ENCODE measurements around the gene LRRC3B.

Gene LRRC3B

DNA sequence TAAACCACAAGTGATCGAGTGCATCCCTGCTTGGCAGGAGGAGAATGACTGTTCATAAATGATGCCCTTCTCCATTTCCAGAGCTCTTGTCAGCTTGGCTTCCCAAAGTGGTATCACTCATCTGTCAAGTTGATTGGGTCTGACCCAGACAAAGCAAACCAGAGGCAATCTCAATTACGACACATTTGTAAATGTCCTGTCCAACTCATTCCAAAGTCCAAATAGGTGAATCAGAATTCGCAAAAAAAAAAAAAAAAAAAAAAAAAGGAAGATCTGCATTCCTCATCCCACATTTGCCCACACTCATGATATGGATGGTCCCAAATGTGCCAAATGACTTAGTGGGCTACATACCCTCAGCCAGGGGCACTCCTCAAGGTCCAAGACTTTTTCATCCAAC is 91.9 kb downstream of the LRRC3B start:
- DNase-seq: no peak

DNA sequence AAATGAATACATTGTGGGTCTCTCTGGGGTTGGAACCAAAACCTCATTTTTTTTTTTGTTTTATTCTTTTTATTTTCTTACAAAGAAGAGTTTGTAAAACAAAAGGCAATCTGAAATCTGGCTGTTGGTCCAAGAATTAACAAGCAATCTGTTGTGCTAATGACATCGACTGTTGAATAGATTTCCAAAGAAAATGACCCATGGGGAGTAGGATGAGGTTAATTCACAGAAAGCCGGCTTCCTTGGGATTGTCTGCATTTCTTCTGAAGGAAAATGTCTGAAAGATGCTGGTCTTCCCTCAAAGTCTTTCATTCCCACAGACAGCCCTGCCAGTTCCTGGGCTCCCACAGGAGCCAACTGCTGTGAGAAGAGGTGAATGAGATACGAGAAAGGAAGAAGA is 92.9 kb downstream of the LRRC3B start:
- DNase-seq: no peak

DNA sequence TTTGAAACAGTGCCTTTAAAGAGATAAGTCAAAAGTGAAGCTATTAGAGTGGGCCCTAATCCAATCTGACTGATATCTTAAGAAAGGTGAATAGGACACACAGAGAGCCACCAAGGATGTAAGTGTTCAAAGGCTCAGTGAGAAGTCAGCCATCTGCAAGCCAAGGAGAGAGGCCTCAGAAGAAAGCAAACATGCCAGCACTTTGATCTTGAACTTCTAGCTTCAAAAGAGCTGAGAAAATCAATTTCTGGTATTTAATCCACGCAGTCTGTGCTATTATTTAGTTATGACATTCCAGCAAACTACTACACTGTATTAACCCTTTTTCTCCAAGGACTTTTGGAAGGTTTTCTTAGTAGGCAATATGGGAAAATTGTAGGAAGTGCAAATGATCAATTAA is 95.7 kb downstream of the LRRC3B start:
- DNase-seq: no peak

DNA sequence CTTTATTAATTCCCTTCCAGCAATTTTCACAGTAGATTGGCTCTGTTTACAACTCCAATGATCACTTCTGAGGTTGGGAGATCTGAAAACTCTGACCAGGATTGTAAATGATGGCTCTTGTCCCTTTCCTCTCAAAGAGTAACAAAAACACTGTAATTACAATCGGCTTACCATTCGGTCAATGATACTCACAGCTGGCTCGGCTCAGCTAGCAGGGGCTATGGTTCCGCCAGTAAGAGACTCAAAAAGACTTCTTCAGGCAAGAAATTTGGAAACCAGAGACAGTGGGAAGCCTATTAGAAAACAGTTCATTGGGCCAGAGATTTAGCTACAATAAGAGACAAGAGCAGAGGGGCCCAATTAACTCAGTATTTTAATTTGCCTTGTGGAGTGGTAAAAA is 96.6 kb downstream of the LRRC3B start:
- no peak for DNase-seq

DNA sequence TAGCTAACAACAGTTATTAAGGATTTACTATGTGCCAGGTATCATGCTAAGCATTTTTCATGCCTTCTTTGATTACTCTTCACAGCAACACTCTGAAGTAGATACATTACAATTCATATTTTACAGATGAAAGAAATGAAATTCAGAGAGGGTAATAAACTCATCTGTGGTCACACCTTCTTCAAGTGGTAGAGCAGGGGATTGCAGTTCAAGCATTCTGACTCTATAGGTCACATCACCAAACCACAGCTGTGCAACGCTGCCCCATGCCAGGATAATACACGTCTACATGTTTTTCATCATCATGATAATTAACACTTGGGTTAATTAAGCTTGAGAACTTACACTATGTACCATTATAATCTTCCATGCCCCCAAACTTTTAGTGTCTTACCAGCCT is 98.5 kb downstream of the LRRC3B start:
- no peak for DNase-seq

DNA sequence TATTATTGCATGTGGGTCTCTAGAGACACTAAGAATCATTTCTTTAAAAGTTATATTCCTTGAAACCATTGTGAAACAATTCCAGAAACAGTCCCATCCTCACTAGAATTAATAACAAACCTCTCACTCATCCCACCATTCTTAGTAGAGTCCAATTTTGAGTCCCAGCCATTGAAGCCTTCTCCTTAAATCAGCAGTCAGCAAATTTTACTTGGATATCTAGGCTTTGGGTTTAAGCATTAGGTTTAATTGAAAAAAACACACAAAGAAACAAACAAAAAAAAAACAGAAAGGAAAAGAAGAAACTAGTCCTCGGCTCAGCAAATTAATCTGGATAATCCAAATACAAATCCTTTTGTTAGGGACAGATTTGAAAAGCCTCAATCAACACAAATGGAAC is 109.3 kb downstream of the LRRC3B start:
- DNase-seq: no peak

DNA sequence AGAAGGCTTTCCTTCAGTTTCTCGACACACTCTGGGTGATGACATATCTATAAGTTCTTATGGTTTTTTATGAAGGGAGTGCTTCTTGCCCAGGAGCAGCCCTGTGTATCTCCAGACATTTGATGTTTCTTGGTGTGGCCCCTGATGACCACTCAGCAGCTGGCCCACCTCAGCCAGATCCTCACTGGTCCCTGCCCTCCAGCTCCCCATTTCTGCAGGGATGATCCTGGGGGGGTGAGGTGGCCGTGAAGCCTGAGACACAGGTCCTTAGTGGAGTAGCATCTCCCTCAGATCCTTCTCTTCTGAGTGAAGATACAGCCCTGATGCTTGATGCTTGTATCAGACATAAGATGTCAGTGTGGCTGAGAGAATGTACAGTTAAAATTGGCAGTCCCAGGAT is 127.7 kb downstream of the LRRC3B start:
- no peak for DNase-seq

DNA sequence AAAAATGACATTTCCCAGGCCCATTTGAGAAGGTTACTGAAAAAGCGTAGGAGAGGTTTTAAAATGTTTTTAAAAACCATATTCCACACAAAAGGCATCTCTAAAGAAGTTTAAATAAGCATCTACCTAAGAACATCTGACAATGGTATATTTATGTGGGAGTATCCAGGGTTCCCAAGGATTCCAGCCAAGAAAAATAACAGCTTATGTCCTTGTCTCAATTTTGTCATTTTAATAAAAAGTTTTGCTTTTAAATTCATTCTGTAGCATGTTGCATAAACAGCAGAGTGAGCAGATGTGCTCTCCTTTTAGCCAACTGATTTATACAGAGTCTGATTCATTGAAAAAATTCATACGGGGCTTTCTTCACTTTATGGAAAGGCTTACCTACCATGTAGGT is 129.9 kb downstream of the LRRC3B start:
- DNase-seq: no peak

DNA sequence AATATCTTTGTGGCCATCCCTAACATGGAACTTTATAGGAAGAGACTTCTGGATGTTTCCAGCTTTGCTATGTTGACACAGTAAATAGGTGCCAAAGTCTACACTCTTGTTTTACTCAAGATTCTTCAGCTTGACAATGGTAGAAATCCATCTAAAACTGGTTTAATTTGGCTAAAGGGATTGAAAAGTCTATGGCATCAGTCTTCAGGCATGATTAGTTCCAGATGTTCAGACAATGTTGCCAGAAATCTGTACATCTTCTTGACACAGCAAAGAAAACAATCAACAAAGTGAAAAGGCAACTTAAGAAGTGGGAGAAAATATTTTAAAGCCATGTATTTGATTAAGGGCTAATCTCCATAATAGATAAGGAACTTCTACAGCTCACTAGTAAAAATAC is 130.5 kb downstream of the LRRC3B start:
- no peak for DNase-seq

DNA sequence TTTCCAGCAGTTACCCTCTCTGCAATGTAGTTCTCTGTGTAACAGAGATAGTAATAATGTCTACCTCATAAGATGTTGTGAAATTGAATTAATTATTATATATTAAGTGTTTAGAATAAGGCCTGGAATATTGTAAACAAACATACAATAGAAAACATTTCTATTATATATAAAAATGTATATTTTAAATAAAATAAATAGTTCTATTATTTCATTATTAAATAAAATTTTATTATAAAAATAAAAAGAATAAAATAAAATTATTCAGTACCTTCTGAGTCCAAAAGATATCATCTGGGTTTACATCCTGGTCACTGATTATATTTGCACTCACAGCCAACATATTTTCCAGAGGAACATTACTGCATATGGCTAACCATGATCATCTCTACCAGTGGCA is 135.4 kb downstream of the LRRC3B start:
- DNase-seq: no peak

Measured in suppressor macrophage treated with lipopolysaccharide for 4 hours (primary cell).